NOMO-1 (cell line): ENCODE results near the gene VANGL2.

Experiments
- DNase-seq, 2 experiments: peaks; one replicate each; lab custom pipeline; 2025; ENCODE audit not compliant: unreplicated experiment in 2 of 2; lab: John Stamatoyannopoulos, UW

The VANGL2 gene

GRCh38 chr1:160400223-160400645 is at the start of gene VANGL2:
VANGL2 (plus strand) TSS chr1:160400564; CDS start chr1:160415838, 15,274 bp downstream.
- peak in 1 of 2 experiments; percentile 7 for DNase-seq

DNA sequence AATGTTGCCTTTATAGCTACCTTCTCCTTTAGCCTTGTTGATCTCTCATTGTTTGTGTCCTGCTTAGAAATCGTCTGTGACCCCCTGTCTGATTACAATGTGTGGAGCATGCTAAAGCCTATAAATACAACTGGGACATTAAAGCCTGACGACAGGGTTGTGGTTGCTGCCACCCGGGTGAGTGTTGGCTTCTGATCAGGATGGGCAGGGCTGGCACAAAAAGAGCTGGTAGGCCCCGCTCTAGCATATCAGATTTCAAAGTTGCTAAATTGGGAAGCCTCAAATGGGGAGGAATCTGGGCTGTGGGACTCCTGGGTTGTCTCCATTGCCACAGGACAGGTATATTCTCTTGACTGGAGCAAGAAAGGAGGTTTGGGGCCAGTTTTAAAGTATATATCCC is 48.7 kb upstream of the VANGL2 start:
- no peak for DNase-seq

DNA sequence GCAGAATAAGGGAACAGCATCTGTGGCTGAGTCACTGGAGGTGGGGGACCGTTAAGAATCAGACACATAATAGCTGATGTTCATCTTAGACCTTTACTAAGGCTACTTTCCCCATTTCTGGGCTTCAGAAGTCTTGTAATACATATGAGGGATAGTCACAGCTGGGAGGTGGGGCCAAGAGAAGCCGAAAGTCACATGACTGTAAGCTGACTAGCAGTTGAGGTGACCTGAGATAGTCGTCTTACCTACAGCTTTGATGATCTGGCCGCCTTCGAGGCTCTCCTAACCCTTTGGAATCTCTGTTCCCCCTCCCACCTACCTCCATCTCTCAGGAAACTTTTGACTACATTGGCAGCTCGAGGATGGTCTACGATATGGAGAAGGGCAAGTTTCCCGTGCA is 47.8 kb upstream of the VANGL2 start:
- DNase-seq = no peak

DNA sequence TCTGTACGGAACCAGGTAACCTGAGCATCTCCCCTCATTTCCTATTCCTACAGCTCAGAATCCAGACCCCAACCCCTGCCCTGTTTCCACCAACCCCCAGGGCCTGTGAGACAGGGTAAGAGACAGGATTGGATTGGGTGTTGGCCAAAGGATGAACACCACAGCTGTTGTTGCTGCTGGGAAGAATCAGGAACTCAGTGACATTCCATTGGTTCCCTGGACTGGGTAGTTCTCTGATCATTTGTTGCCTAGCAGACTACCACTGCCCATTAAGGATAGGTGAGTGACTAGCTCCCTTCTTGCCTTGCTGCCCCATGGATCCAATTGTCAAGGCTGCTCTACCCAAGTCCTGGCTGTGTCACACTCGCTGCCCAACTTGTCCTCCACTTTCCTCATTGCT is 47.1 kb upstream of the VANGL2 start:
- no peak for DNase-seq

DNA sequence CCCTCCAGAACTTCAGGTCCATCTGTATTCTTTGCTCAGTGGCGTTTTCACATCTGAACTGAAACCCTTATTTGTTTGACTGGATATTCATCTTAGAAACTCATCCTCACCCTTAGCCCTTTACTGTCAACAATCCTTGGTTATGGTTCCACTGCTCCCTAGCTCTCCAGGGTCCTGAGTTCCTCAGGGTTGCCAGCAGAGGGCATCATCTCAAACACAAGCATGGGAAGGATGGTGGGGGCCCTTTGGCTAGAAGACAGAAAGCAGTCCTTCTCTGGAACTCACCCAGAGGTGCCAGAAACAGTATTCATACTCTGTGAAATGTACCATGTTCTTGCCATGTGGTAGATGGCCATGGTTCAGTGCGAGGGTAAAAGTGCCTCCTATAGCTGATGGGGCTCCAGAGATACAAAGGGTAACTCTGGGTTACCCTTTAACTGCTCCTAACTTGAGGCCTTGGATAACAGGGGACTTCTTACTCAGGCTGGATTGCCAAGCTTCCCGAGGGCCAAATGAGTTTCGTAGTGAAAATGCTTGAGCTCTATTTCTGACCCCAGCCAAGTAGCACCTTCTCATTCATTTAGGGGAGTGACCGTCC is 45.9 kb upstream of the VANGL2 start:
- no peak for DNase-seq

- no peak for DNase-seq
Measured at GRCh38 chr1:160357286-160358002, 42.9 kb upstream of the VANGL2 start.

- DNase-seq = no peak
Measured at GRCh38 chr1:160358073-160358472, 42.3 kb upstream of the VANGL2 start.

DNA sequence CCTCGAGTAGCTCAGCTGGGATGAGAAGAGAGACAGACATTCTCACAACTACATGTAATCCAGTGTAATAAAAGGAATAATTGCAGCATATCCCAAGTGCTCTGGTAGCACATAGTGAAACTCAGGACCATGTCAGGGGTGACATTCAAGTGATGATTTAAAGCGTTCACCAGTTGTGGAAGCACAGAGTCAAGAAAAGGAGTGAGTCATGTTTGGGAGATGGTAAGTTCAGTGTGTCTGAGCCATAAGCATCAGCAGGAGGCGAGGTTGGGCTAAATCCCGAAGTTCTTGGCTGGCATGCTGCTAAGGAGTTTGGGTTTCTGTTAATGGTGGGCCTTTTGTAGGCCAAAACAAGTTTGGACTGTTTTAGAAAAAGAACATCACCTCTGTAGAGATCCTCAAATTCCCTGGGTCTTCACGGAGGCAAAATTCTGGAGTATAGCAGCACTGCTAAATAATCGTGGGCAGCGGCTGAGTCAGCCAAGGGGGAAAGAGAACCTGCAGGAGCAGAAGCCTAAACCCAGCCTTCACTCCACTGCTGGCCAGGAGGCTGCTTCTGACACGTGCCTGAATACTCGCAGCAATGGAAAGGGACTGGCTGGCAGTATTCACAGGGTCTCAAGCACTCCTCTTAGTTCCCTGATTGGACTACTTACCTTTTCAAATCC is 40.7 kb upstream of the VANGL2 start:
- DNase-seq = no peak

GRCh38 chr1:160360227-160360695 is 40.1 kb upstream of the VANGL2 start:
- no peak for DNase-seq

DNA sequence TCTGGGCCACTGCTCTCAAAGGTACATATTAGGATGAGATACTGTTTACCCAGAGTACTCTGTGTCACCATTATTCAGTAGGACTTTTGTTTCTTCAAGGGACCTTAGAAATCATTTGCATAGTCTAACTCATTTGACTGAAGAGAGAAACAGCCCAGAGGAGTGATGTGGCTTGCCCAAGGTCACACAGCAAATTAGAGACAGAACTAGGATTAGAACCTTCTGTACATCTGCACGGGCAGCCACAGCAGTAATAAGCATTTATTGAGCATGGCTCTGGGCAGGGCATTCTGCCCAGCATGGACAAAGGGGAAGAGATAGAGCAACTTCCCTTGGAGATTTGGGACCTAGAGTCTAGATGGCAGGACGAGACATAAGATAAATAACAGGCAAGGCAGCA is 39.2 kb upstream of the VANGL2 start:
- DNase-seq = no peak

GRCh38 chr1:160361814-160362167 is 38.6 kb upstream of the VANGL2 start:
- no peak for DNase-seq

- DNase-seq = no peak
Measured at GRCh38 chr1:160362168-160362957, 38.0 kb upstream of the VANGL2 start.

- no peak for DNase-seq
Measured at GRCh38 chr1:160363010-160363409, 37.4 kb upstream of the VANGL2 start.

DNA sequence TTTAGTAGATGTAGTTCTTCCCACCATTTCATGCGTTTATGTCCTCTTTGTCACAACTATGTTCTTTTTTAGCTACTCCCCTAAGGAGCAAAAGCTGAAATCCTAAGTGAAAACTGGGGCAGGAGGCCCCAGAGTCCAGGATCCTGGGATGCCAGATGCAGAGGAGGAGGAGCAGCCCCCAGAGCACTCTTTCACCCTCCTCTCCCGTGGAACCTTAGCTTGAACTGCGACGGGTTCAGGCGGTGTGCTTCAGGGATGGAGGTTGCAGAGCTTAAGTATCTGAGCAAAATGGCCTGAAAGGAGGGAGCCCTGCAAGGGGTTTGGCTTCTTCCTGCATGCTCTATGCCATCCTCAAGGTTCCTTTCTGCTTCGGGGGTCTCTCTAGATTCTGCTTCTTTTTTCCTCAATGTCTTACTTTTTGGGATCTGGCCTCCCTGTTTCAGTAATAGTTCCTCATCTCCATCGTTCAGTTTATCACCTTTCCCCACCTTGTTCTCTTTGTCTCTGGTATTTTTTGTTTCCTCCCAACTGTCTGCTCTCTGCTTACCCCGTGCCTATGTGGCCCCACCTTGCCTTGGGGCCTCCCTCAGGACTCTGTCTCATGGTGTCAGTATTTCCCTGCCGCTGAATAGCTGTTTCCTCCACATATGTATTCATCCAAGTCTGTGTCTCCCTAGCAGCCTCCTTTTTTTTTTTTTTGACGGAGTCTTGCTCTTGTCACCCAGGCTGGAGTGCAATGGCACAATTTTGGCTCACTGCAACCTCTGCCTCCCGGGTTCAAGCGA is 36.2 kb upstream of the VANGL2 start:
- no peak for DNase-seq

DNA sequence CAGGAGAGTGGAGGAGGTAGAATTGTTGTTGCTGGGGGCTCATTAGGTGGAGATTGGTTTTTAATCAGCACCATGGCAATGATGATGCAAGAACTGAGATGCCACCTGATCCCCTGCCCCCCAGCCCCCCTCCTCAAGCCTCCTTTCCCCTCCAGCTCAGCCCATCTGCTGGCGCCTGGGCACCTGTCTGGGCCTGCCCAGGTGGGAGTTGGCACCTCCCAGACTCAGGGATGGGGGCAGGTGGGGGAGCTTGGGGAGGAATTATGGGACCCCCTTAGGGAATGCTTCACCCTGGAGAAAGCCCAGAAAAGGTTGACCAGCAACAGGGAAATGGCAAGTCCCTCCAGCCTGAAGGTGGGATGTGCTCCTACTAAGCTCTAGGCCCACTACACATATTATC is 35.0 kb upstream of the VANGL2 start:
- no peak for DNase-seq

- DNase-seq = no peak
Measured at GRCh38 chr1:160366731-160367515, 33.4 kb upstream of the VANGL2 start, which contains the start of gene NHLH1. NHLH1 (plus strand) TSS chr1:160367071; CDS start chr1:160370732, 3,661 bp downstream.

GRCh38 chr1:160367516-160367900 is 32.9 kb upstream of the VANGL2 start:
- DNase-seq = no peak

DNA sequence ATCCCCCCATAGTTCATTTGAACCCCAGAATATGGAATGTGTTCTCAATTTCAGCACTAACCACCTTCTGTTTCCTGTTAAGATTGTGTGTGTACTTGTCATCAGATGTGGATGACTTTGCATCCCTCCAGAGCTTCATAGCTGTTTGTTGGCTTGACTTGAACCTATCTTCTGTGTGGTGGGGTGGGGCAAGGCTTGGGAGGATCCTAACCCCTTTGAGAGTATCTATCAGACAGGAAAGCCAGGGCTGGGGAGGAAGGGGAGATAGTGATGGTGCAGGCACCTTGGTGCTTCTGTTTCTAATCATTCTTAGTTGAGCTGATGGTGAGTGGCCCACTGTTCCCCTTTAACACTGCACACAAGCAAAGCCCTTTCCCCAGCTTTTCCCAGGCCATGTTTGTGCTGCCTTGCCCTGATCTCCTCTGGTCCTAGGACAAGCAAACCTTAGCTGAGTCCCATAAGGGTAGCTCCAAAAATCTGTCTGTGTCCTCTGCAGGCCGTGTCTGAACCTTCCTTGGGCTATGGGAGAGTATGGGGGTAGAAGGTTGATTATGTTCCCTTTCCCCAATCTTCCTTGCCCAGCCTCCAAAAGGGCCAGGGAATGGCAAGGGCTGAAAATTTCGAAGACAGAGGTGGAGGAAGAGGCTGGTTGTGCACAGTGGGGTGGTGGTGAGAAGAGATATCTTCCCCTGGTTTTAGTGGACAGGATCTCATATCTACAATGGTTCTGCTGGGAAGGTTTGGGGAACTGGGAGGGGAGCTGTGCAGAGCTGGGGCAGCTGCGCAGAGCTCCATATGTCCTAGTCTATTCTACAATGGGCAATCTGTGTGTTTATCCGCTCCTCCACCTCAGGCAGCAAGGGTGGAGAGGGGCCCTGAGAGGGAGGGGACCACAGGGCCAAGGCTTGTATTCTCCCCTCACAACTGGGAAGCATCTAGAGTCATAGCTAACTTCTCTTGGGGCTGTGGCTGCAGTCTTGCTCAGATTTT is 32.1 kb upstream of the VANGL2 start:
- DNase-seq = no peak
